A549 (cell line): ENCODE measurements around the gene SMIM29. TPM values are rescaled to one million over a fixed set of nuclear protein-coding genes. Genes with fewer than 3 reads are reported as not detected.

Experiments
- ATAC-seq, 2 experiments: fragments of 200-7000 bp in 1 of 2; fragments of >200 bp in 1 of 2; cut with Nextera tagmentation in 1 of 2; cut with Tn5 transposase in 1 of 2; 3 replicates each; pipeline versions ENCODE4 v1.8.0 to v1.9.1; 2018 to 2020; ENCODE audit warnings: mild to moderate bottlenecking in 1 of 2, moderate library complexity in 1 of 2
- CTCF ChIA-PET: fragments of 300-600 bp; sonication (Branson Sonifier 250); formaldehyde crosslinking; extraction: SDS; loops from one replicate; lab custom pipeline; 2021; ENCODE audit warnings: antibody characterized with exemption, inconsistent platforms; lab: Yijun Ruan, JAX
- POLR2A ChIA-PET: fragments of 350-600 bp; formaldehyde crosslinking; extraction: SDS; loops from one replicate; lab custom pipeline; 2021; ENCODE audit warnings: antibody characterized with exemption, inconsistent platforms; lab: Yijun Ruan, JAX
- DNase-seq, 2 experiments: peaks; one replicate each; pipeline versions ENCODE4 v3.0.0 to v3.0.0-alpha.2; 2011 to 2016; ENCODE audit warnings: low read depth in 1 of 2, low spot score in 1 of 2
- FAIRE-seq: peaks from 2 replicates; lab custom pipeline; 2011; peaks lifted over from hg19 to GRCh38; lab: Jason Lieb, UNC
- H3K27ac ChIP-seq, 2 experiments: fragments of >200 bp; sonication (Bioruptor Twin); formaldehyde crosslinking; 3 replicates each; pipeline ENCODE4 v1.5.1; 2016 to 2017
- H3K4me1 ChIP-seq: fragments of >200 bp; sonication (Bioruptor Twin); formaldehyde crosslinking; 3 replicates; pipeline ENCODE4 v1.6.1; 2016
- H3K4me2 ChIP-seq: fragments of >200 bp; sonication (Bioruptor Twin); formaldehyde crosslinking; 3 replicates; pipeline ENCODE4 v1.6.1; 2016
- H3K4me3 ChIP-seq: fragments of >200 bp; sonication (Bioruptor Twin); formaldehyde crosslinking; 3 replicates; pipeline ENCODE4 v1.5.1; 2016
- H3K9me3 ChIP-seq: fragments of >200 bp; sonication (Bioruptor Twin); formaldehyde crosslinking; 3 replicates; pipeline ENCODE4 v1.6.1; 2016
- CBX8 ChIP-seq: fragments of 200-600 bp; sonication (generic); IDR thresholded peaks from 2 replicates; pipeline ENCODE4 v1.6.1; 2016
- CTCF ChIP-seq: fragments of >200 bp; sonication (Bioruptor Twin); formaldehyde crosslinking; IDR thresholded peaks from 3 replicates; pipeline ENCODE4 v1.5.1; 2016
- EHF ChIP-seq: fragments of 250-450 bp; sonication (Bioruptor Pico); IDR thresholded peaks from 2 replicates; pipeline ENCODE4 v1.5.0; 2020; ENCODE audit warnings: mild to moderate bottlenecking
- HDAC2 ChIP-seq: fragments of 200-600 bp; sonication (generic); IDR thresholded peaks from 2 replicates; pipeline ENCODE4 v1.6.1; 2016
- HMGXB4 ChIP-seq: fragments of 250-450 bp; sonication (Bioruptor Pico); IDR thresholded peaks from 2 replicates; pipeline ENCODE4 v1.5.0; 2021; ENCODE audit warnings: mild to moderate bottlenecking, moderate library complexity, borderline replicate concordance
- KDM5A ChIP-seq: fragments of 200-600 bp; sonication (generic); IDR thresholded peaks from 2 replicates; pipeline ENCODE4 v1.6.1; 2016; ENCODE audit warnings: antibody characterized with exemption, mild to moderate bottlenecking
- MAFK ChIP-seq: fragments of 450-650 bp; IDR thresholded peaks from 2 replicates; pipeline ENCODE4 v1.6.1; 2014; ENCODE audit not compliant: partially characterized antibody
- MAX ChIP-seq: IDR thresholded peaks from 2 replicates; pipeline ENCODE4 v1.6.1; 2012
- POLR2A ChIP-seq: IDR thresholded peaks from 2 replicates; pipeline ENCODE4 v1.6.1; 2012; ENCODE audit warnings: mild to moderate bottlenecking, low read length
- RCOR1 ChIP-seq: fragments of 150-350 bp; IDR thresholded peaks from 2 replicates; pipeline ENCODE4 v1.6.1; 2014; ENCODE audit warnings: antibody characterized with exemption, low read length, low read depth
- REST ChIP-seq: fragments of 200-600 bp; sonication (generic); IDR thresholded peaks from 2 replicates; pipeline ENCODE4 v1.6.1; 2016; ENCODE audit warnings: antibody characterized with exemption, mild to moderate bottlenecking, moderate library complexity
- SMC3 ChIP-seq: fragments of >200 bp; sonication (Bioruptor Twin); formaldehyde crosslinking; IDR thresholded peaks from 3 replicates; pipeline ENCODE4 v1.6.1; 2018; ENCODE audit warnings: inconsistent platforms
- ZC3H11A ChIP-seq: fragments of 450-650 bp; IDR thresholded peaks from 2 replicates; pipeline ENCODE4 v1.6.1; 2014; ENCODE audit warnings: antibody characterized with exemption, mild to moderate bottlenecking
- ZFP36 ChIP-seq: fragments of 450-650 bp; IDR thresholded peaks from 2 replicates; pipeline ENCODE4 v1.6.1; 2014; ENCODE audit warnings: borderline replicate concordance; ENCODE audit not compliant: partially characterized antibody
- WGBS: methylation state at CpG from one replicate; pipeline ENCODE4 v1.1.6; 2017; ENCODE audit errors: missing lambda C conversion rate; 5-methylcytosine and 5-hydroxymethylcytosine counted together
- polyA plus RNA-seq, 4 experiments: library from polyadenylated mRNA; depleted of rRNA in 3 of 4; stranded (reverse); fragments of >200 nt; fragmentation: RNase III in 1 of 4; extraction: RNeasy Plus Mini Kit Qiagen cat#74134 plus additional on column Dnase treatment in 1 of 4; gene quantifications; 2 replicates in 3 of 4; 3 replicates in 1 of 4; pipeline ENCODE4 v1.2.3, GENCODE V29; 2011 to 2017

SMIM29 gene
- polyA plus RNA-seq, 2 of the 4 experiments (the other 2 are of a cell fraction): 8.1 to 15.4 TPM

- no peak overlapping the region for H3K27ac ChIP-seq
- CTCF ChIA-PET: interaction anchor here (1.5 kb wide), 1 partner anchor 185 kb away, joined by 4 read pairs; no protein-coding TSS in a partner anchor
- H3K4me1 ChIP-seq: peaks cover 9% of the 10 kb centered on the region; the same call in 2 of the 3 replicates
Observed at GRCh38 chr6:34229877-34230276, 18.9 kb downstream of the SMIM29 start.

GRCh38 chr6:34227761-34228421, 20.9 kb downstream of the SMIM29 start:
- ChIA-PET POLR2A (interaction anchor here (2.0 kb wide), 1 partner anchor 9 kb away, joined by 6 read pairs; the partner anchor contains the start of gene HMGA1), CTCF (interaction anchor here (0.5 to 1.6 kb wide), 6 partner anchors 15 to 52 kb away, joined by 3 to 5 read pairs (median 4); no protein-coding TSS in a partner anchor)
- DNase-seq (no peak), FAIRE-seq (no peak), ATAC-seq (no peak)
- peak overlapping the region in 1 of 2 experiments; percentile 63; a peak in 3 of 6 replicates for H3K27ac ChIP-seq
- no peak for TF ChIP-seq SMC3
- no peak for TF ChIP-seq POLR2A
- TF ChIP-seq REST: no peak
- no peak for TF ChIP-seq EHF (CRISPR knock-in tag)
- no peak for TF ChIP-seq ZFP36
- H3K9me3 ChIP-seq: no peaks in the 10 kb centered on the region
- no peak overlapping the region for H3K4me3 ChIP-seq
- 90% methylated on average over 15 of the region's 16 CpGs for WGBS
- H3K4me1 ChIP-seq: peaks cover 20% of the 10 kb centered on the region
- H3K4me2 ChIP-seq: no peak overlapping the region

More at GRCh38 chr6:34229877-34230276, 18.9 kb downstream of the SMIM29 start:
- ATAC-seq: no peak
- 94% methylated on average over 8 of the region's 8 CpGs for WGBS
- no peak for TF ChIP-seq HDAC2
- TF ChIP-seq MAX: no peak
- TF ChIP-seq POLR2A: no peak
- no peak for TF ChIP-seq MAFK
- TF ChIP-seq CTCF: no peak
- TF ChIP-seq RCOR1: no peak
- TF ChIP-seq KDM5A: no peak
- TF ChIP-seq EHF (CRISPR knock-in tag): no peak
- TF ChIP-seq ZC3H11A: no peak
- no peak for TF ChIP-seq CBX8
- TF ChIP-seq HMGXB4 (CRISPR knock-in tag): no peak
- no peak for DNase-seq
- H3K4me3 ChIP-seq: no peak overlapping the region
- POLR2A ChIA-PET: no interaction called here
- no peaks in the 10 kb centered on the region for H3K9me3 ChIP-seq
- no peak overlapping the region for H3K4me2 ChIP-seq
- FAIRE-seq: no peak
